Raji (cell line): Measurements from ENCODE around the gene ATF4.

Experiments used
- POLR2A ChIP-seq: IDR thresholded peaks from 2 replicates; pipeline ENCODE4 v1.6.1; 2011; ENCODE audit warnings: low read depth, low read length, control low read depth; ENCODE audit not compliant: insufficient read depth

ATF4 gene

GRCh38 chr22:39498368-39498767, 22.0 kb upstream of the ATF4 start:
- no peak for TF ChIP-seq POLR2A

- TF ChIP-seq POLR2A, result no peak
Observed at GRCh38 chr22:39498802-39499201, 21.6 kb upstream of the ATF4 start.

GRCh38 chr22:39500101-39500500, 20.3 kb upstream of the ATF4 start:
- no peak for TF ChIP-seq POLR2A

DNA sequence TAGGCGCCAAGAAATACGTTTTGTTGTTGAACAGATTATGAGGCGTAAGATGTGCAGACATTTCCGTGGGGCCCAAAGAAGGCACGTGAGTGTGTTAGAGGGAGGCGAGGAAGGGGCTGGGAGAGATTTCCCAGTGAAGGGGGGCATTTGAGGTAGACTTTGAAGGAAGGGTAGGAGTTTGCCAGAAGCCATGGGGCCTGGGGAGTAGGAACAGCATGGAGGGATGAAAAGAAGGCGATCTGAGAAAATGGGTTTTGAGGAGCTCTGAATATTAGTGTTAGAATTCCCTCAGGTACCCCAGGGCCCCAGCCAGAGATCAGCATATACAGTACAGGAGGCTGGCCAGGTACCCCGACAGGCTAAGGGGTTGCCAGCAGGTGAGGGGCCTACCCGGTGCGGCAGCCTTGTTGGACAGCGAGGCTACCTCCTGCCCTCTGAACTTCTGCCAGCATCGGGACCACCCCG, 18.7 kb upstream of the ATF4 start:
- TF ChIP-seq POLR2A, result no peak

DNA sequence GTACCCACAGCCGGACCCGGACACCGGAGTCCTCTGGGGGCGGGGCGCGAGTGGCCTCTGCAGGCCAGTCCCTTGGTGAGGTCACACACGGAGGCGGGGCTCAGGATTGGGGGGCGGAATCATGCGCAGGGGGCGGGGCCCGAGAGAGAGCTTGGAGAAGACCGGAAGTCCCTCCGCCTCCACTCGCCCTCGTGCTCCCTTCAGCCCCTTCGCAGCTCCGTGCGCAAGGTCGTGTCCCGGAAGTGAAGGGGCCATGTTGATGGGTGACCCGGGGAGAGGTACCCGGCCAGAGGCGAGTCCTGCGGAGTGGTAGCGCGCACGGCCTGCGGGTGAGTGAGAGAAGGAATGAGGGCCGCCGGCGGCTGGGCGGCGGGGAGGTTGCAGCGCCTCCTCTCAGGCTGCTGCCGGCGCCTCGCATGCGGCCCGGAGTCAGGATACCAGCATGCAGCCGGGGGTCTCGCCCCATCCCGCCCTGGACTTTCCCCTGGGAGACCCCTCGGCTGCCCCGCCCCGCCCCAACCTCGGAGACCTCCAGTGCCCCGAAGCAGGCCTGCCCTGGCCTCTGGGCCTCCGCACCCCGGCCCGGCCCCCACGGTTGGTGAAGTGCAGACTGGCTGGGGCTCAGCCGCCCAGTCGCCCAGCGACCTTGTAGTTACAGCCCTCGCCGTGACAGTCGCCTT, 18.1 kb upstream of the ATF4 start, which contains the start of gene MIEF1:
Gene MIEF1, plus strand, starts transcription at position 182 of the 680 bp plus-strand sequence. CDS start 9,005 bp downstream, outside the sequence.
- peak; percentile 87 for TF ChIP-seq POLR2A

DNA sequence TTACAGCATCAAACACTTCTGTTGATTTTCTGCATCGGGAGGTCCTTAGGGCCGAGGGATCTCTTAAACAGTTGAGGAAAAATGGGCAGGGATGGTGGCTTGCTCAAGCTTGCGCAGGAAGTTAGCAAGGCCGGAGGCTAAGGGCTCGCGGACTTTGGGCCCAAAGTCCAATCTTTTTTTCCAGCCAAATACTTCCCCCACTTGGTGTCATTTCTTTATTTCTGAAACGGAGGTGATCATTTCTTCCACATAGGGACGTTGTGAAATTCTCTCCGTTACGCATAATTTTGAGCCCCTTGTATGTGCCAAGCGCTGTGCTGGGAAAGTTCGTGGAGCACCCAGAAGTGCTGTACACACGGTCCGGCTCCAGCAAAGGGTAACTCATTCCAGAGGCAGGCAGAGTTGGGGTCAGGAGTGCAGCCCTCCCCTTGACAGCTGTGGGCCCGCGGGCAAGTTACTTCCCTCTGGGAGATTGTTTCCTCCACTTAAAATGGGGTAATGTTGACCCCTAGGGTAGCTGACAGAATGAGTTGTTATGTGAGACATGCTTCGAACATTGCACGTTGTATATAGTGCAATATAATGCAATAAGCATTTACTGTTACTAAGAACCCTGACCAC, 17.5 kb upstream of the ATF4 start:
- TF ChIP-seq POLR2A, result no peak

DNA sequence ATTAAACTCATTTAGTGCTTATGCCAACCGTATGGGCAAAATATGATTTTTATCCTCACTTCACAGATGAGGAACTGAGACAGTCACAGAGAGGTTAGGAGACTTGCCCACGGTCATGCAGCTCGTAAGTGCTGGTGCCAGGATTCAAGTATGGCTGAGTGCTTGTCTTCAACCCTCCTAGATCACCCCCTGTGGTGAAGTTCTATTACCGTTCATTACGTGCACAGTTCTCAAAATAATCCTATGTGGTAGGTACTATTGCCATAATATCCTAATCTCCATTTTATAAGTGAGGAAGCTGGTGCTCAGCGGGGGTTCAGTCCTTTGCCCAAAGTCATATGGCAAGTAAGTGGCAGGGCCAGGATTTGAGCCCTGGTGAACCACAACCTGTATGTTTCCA, 16.7 kb upstream of the ATF4 start:
- TF ChIP-seq POLR2A, result no peak

GRCh38 chr22:39504071-39504470, 16.3 kb upstream of the ATF4 start:
- no peak for TF ChIP-seq POLR2A

- no peak for TF ChIP-seq POLR2A
Observed at GRCh38 chr22:39508393-39508792, 12.0 kb upstream of the ATF4 start.

DNA sequence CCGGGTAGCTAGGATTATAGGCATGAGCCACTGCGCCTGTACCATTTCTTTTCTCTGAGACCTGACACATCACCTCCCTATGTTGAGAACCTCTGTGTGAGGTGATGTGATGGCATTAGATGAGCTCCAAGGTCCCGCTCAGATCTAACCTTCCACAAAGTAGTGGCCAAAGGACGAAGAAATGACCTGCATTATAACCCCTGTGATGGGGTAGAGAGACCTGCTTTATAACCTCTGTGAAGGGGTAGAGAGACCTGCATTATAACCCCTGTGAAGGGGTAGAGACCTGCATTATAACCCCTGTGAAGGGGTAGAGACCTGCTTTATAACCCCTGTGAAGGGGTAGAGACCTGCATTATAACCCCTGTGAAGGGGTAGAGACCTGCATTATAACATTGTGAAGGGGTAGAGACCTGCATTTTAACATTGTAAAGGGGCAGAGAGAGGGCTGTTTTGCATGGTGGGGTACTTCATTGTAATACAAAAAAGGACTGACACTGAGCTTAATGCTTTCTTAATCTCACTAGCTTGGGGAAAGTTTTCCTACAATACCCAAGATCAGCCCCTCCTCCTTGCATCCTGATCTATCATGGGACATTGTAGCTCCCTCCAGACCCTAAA, 9.7 kb upstream of the ATF4 start:
- no peak for TF ChIP-seq POLR2A

DNA sequence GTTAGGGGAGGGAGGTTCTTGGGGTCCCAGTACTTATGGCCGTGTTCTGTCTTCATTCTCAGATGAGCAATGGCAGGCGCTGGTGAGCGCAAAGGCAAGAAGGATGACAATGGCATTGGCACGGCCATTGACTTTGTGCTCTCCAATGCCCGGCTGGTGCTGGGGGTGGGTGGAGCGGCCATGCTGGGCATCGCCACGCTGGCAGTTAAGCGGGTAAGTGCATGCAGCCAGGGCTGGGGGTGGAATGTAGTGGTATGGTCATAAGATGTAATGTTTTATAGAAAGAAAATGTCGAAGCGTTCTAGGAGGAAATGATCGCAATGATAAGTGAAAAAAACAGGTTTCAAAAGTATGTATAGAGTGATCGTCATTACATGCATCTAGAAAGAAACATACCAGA, 9.1 kb upstream of the ATF4 start:
- TF ChIP-seq POLR2A, result no peak

DNA sequence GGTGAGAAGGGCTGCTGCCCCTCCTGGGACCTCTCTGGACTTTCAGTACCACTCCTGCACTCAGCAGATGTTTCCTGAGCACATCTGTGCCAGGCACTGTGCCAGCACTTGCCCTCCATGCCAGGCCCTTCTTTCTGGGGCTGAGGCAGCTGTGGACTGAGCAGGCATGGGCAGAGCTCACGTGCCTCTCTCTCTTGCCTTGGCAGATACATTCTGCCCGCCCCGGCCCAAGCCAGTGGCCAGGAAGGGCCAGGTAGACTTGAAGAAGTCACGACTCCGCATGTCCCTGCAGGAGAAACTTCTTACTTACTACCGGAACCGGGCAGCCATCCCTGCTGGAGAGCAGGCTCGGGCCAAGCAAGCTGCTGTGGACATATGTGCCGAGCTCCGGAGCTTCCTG, 8.3 kb upstream of the ATF4 start:
- no peak for TF ChIP-seq POLR2A

- TF ChIP-seq POLR2A, result no peak
Observed at GRCh38 chr22:39513791-39514190, 6.6 kb upstream of the ATF4 start.

- TF ChIP-seq POLR2A, result no peak
Observed at GRCh38 chr22:39514373-39514973, 5.9 kb upstream of the ATF4 start.

DNA sequence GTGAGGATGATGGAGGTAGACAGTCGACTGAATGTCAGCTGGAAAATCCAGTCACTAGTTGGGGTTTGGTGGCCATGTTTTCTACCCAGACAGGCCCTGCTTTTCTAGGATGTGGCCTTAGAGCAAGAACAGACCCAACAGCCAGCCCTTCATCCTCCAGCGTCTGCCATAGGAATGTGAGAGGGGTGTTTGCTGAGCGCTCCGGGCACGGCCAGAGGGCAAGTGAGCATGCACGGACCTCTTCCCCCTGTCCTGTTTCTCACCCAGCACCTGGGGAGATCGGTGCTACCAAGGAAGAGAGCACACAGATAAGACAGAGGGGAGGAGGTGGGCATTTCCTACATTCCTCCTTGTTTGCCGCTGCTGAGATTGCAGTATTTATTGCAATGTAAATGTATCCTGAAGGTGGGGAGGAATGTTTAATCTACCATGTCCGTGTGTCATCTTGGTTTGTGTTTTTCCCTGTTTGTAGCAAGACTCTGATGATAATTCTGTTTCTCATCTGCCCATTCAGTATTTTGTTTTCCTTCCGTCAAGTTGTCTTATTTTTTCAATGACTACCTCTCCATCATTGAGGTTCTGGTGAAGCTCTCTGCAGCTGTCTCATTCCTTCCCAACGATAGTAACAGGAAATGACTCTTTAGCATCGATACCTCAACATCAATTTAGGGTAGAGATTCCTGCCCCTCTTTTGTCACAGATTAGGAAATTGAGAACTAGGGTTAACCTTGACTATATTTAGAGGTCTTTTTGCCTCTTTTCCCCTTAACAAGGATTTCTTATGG, 4.9 kb upstream of the ATF4 start:
- no peak for TF ChIP-seq POLR2A
